Endothelial cell of umbilical vein (primary cell): ENCODE measurements around the gene BUB3. TPM values are rescaled to one million over a fixed set of nuclear protein-coding genes. Genes with fewer than 3 reads are reported as not detected.

Experiments
- BruUV-seq: library from RNA; stranded (reverse); fragments of 400-500 nt; replicated peaks from 2 replicates; lab custom pipeline; 2021; lab: Mats Ljungman, UMichigan
- CTCF ChIA-PET: fragments of 300-600, 350-600 bp; sonication (Branson Sonifier 250); formaldehyde crosslinking; loops from one replicate; lab custom pipeline; 2021; ENCODE audit warnings: antibody characterized with exemption, inconsistent platforms; lab: Charles Lee
- POLR2A ChIA-PET: fragments of 300-600, 350-600 bp; sonication (Branson Sonifier 250); formaldehyde crosslinking; loops from one replicate; lab custom pipeline; 2021; ENCODE audit warnings: antibody characterized with exemption, inconsistent platforms; lab: Charles Lee
- DNase-seq: peaks from one replicate; pipeline ENCODE4 v3.0.0-alpha.2; 2011; ENCODE audit warnings: low read depth, low spot score
- FAIRE-seq: peaks from 2 replicates; lab custom pipeline; 2011; peaks lifted over from hg19 to GRCh38; lab: Jason Lieb, UNC
- H2AFZ ChIP-seq: 2 replicates; pipeline ENCODE4 v1.6.0; 2012; ENCODE audit warnings: low read depth, low read length, control low read depth, inconsistent platforms
- H3K27ac ChIP-seq: 2 replicates; pipeline ENCODE4 v1.5.1; 2011; ENCODE audit warnings: low read depth, mild to moderate bottlenecking, control low read depth, low read length, moderate library complexity; ENCODE audit not compliant: insufficient read depth
- H3K27me3 ChIP-seq, 2 experiments: 2 replicates each; pipeline versions ENCODE4 v1.6.0 to v1.6.1; 2011; ENCODE audit warnings: low read length in 2 of 2, mixed read lengths in 1 of 2; ENCODE audit not compliant: control insufficient read depth in 2 of 2, insufficient read depth in 2 of 2
- H3K36me3 ChIP-seq, 2 experiments: 2 replicates in 1 of 2; 3 replicates in 1 of 2; pipeline ENCODE4 v1.5.1; 2011; ENCODE audit warnings: low read length in 2 of 2, mild to moderate bottlenecking in 1 of 2, moderate library complexity in 1 of 2; ENCODE audit not compliant: control insufficient read depth in 2 of 2, insufficient read depth in 2 of 2; ENCODE audit errors: extremely low read depth in 1 of 2
- H3K4me1 ChIP-seq: 3 replicates; pipeline ENCODE4 v1.5.1; 2011; ENCODE audit warnings: mild to moderate bottlenecking, low read length; ENCODE audit not compliant: control insufficient read depth, insufficient read depth; ENCODE audit errors: extremely low read depth
- H3K4me2 ChIP-seq: 2 replicates; pipeline ENCODE4 v1.6.1; 2011; ENCODE audit warnings: low read length, control low read depth, mixed read lengths; ENCODE audit not compliant: insufficient read depth
- H3K4me3 ChIP-seq, 3 experiments: fragments of 200-600 bp in 1 of 3; sonication (generic), shearing (Covaris generic) in 1 of 3; replicated peaks in 1 of 3; 2 replicates each; pipeline ENCODE4 v1.5.1; 2011 to 2016; ENCODE audit warnings: control low read depth in 3 of 3, low read length in 3 of 3, mild to moderate bottlenecking in 2 of 3, inconsistent platforms in 1 of 3, low read depth in 1 of 3, moderate library complexity in 1 of 3; ENCODE audit not compliant: insufficient read depth in 1 of 3
- H3K79me2 ChIP-seq: 2 replicates; pipeline ENCODE4 v1.6.0; 2012; ENCODE audit warnings: low read length, inconsistent platforms; ENCODE audit not compliant: control insufficient read depth, insufficient read depth
- H3K9ac ChIP-seq: replicated peaks from 2 replicates; pipeline ENCODE3; 2011; ENCODE audit warnings: low read length, control low read depth; ENCODE audit not compliant: insufficient read depth; ENCODE audit errors: extremely low read depth
- H3K9me1 ChIP-seq: replicated peaks from 3 replicates; pipeline ENCODE4 v1.6.0; 2011; ENCODE audit warnings: mild to moderate bottlenecking, low read length; ENCODE audit not compliant: control insufficient read depth, insufficient read depth; ENCODE audit errors: extremely low read depth
- H3K9me3 ChIP-seq: replicated peaks from 2 replicates; pipeline ENCODE4 v1.5.1; 2012; ENCODE audit warnings: low read length, inconsistent platforms; ENCODE audit not compliant: control insufficient read depth, insufficient read depth
- H4K20me1 ChIP-seq: replicated peaks from 2 replicates; pipeline ENCODE3; 2011; ENCODE audit warnings: mild to moderate bottlenecking, low read length; ENCODE audit not compliant: control insufficient read depth, insufficient read depth; ENCODE audit errors: extremely low read depth
- CTCF ChIP-seq, 2 donors: IDR thresholded peaks; 1 replicate in 1 of 2; 2 replicates in 1 of 2; pipeline ENCODE4 v1.5.1; 2011; ENCODE audit warnings: low read length in 2 of 2, mild to moderate bottlenecking in 2 of 2, moderate library complexity in 2 of 2, control low read depth in 1 of 2, inconsistent platforms in 1 of 2, low read depth in 1 of 2; ENCODE audit not compliant: insufficient read depth in 1 of 2; ENCODE audit errors: extremely low read depth in 1 of 2
- EZH2 ChIP-seq: IDR thresholded peaks from 2 replicates; pipeline ENCODE4 v1.6.1; 2012; ENCODE audit warnings: borderline replicate concordance, low read depth, mild to moderate bottlenecking, moderate library complexity, low read length, inconsistent platforms; ENCODE audit not compliant: severe bottlenecking
- FOS ChIP-seq: IDR thresholded peaks from 2 replicates; pipeline ENCODE4 v1.6.1; 2011; ENCODE audit warnings: mild to moderate bottlenecking, low read length, moderate library complexity, borderline replicate concordance; ENCODE audit not compliant: insufficient read depth
- GATA2 ChIP-seq: IDR thresholded peaks from 2 replicates; pipeline ENCODE4 v1.7.0; 2011; ENCODE audit warnings: low read depth, mild to moderate bottlenecking, moderate library complexity, mixed read lengths, low read length; ENCODE audit not compliant: insufficient read length, insufficient read depth
- JUN ChIP-seq: IDR thresholded peaks from 2 replicates; pipeline ENCODE4 v1.6.1; 2011; ENCODE audit warnings: borderline replicate concordance, low read depth; ENCODE audit not compliant: insufficient read length, insufficient read depth
- MAX ChIP-seq: IDR thresholded peaks from 2 replicates; pipeline ENCODE4 v1.6.1; 2011; ENCODE audit not compliant: insufficient read depth, insufficient read length
- POLR2A ChIP-seq: IDR thresholded peaks from 2 replicates; pipeline ENCODE4 v1.6.1; 2012; ENCODE audit warnings: low read depth, mild to moderate bottlenecking, control low read depth, low read length
- POLR2AphosphoS5 ChIP-seq: IDR thresholded peaks from 2 replicates; pipeline ENCODE4 v1.6.1; 2012; ENCODE audit warnings: low read depth, mild to moderate bottlenecking, control low read depth, low read length, moderate library complexity; ENCODE audit not compliant: insufficient read depth
- dilution Hi-C: fragments of 300-500 bp; cut with MboI; formaldehyde crosslinking; loops from one replicate; pipeline ENCODE4 v1.15.0; 2019; ENCODE audit warnings: low sequenced_read_pairs; ENCODE audit not compliant: extremely low pct_ligation_motif_present
- intact Hi-C: fragments of 100-400 bp; cut with micrococcal nuclease; formaldehyde crosslinking; loops from one replicate; pipeline ENCODE4 v1.10.0; 2022
- polyA plus RNA-seq, 4 experiments: library from polyadenylated mRNA; depleted of rRNA in 3 of 4; stranded (reverse) in 3 of 4; unstranded in 1 of 4; fragments of >200 nt; gene quantifications; 2 replicates each; pipeline versions ENCODE4 v1.2.1 to v1.2.3, GENCODE V29; 2011 to 2012; ENCODE audit warnings: missing spikeins in 1 of 4
- total RNA-seq: library from RNA; stranded (reverse); gene quantifications from 2 replicates; pipeline ENCODE4 v1.2.3, GENCODE V29; 2021

Gene BUB3
- total and polyA plus RNA-seq, 2 donors (not counting 3 experiments of a cell fraction or from before 2014, with no cell fraction given) = 156 to 193 TPM

DNA sequence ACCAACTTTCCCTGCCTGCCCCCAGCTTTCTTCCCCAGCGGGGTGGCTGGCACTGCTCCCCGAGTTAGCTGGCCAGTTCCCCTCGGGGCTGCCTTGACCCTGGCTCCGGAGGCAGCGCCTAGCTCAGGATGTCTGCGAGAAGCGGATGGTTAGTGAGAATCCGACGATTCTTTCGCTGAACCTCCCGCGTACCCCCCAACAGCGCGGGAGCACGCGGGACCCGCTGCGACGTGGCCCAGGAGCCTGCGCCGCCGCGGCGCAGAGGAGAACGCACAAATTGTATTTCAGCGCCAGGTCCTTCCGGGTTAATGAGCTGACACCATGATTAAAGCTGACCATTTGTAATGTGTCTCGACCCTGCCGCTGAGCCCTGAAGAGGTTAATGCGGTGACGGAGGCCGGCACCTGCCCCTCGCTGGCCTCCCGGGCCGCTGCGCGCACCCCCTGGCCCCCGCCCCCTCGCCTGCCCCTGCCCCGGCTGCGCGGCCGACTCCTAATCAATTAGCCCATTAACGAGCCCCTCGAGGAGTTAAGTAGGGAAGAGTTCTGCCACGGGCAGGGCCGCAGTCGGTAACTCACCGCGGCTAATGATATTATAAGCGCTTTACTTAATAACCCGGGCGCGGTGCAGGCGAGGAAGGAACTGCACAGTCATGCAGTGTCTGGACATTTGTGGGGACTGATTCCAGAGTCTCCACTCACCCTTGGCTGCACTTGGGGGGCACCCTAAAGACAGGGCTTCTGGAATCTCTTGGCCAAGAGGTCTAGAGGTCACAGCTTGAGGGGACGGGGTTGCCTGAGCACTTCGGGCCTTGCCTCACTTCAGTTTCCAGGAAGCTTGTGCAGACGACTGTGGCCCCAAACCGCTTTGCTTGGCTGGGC lies 7.9 kb upstream of the BUB3 start:
- H3K9me1 ChIP-seq = no peaks in the 10 kb centered on the region
- CTCF ChIA-PET = no interaction called here
- H2AFZ ChIP-seq = no peak overlapping the region
- no TSS peak for BruUV-seq
- DNase-seq (no peak), FAIRE-seq (no peak)
- H3K9me3 ChIP-seq = no peaks in the 10 kb centered on the region
- no peak for TF ChIP-seq JUN
- TF ChIP-seq GATA2 = no peak
- TF ChIP-seq MAX = no peak
- TF ChIP-seq POLR2A = no peak
- no peak for TF ChIP-seq CTCF (IDR thresholded peaks at IDR 0.05; ENCODE audit: extremely low read depth in 1 of 2, insufficient read depth in 1 of 2, low read depth in 1 of 2, low read length in 2 of 2)
- no peak for TF ChIP-seq FOS
- TF ChIP-seq EZH2 = peak; percentile 48
- TF ChIP-seq POLR2AphosphoS5 = no peak
- intact Hi-C loops (no loop called here), dilution Hi-C loops (no loop called here)
- H4K20me1 ChIP-seq = no peaks in the 10 kb centered on the region
- H3K9ac ChIP-seq = no peak overlapping the region
- H3K27me3 ChIP-seq = peaks cover 90 to 99% of the 10 kb centered on the region in 2 experiments
- H3K4me2 ChIP-seq = no peak overlapping the region
- H3K4me3 ChIP-seq = no peak overlapping the region
- H3K4me1 ChIP-seq = peaks cover 8% of the 10 kb centered on the region
- no peak overlapping the region for H3K27ac ChIP-seq
- no peaks in the 10 kb centered on the region for H3K36me3 ChIP-seq
- POLR2A ChIA-PET = no interaction called here
- H3K79me2 ChIP-seq = no peaks in the 10 kb centered on the region
